ENCODE data around the gene GFRA1. TPM values are rescaled to one million over a fixed set of nuclear protein-coding genes. Genes with fewer than 3 reads are reported as not detected.

GFRA1 gene
- total RNA-seq, 4 donors from 2014 or later = 6.2 to 44.5 (median 13.4) TPM

GRCh38 chr10:116125180-116125579 lies 147.8 kb downstream of the GFRA1 start:
- no peak overlapping the region for H3K4me3 ChIP-seq (ENCODE audit: low read depth, poor library complexity, severe bottlenecking)
- no peak for TF ChIP-seq CTCF (IDR thresholded peaks at IDR 0.05)
- intact Hi-C loops (cut with DNase I; ENCODE audit: low total_unique reads) = no loop called here
- WGBS, 2 donors = 84 to 91% methylated on average over 19 of the region's 19 CpGs
- DNase-seq (ENCODE audit: low spot score in 2 of 2) = no peak

- H3K4me3 ChIP-seq (ENCODE audit: low read depth, poor library complexity, severe bottlenecking) = no peak overlapping the region
- DNase-seq (ENCODE audit: low spot score in 2 of 2) = no peak
- TF ChIP-seq CTCF (IDR thresholded peaks at IDR 0.05) (no peak), POLR2A (IDR thresholded peaks at IDR 0.05) (no peak)
- 68 to 83% methylated on average over 4 of the region's 4 CpGs for WGBS, 2 donors
- intact Hi-C loops (cut with DNase I; ENCODE audit: low total_unique reads) = no loop called here
Observed at GRCh38 chr10:116124777-116125176, 148.2 kb downstream of the GFRA1 start.

GRCh38 chr10:116122664-116123063 lies 150.3 kb downstream of the GFRA1 start:
- TF ChIP-seq POLR2A (IDR thresholded peaks at IDR 0.05) = no peak
- no peak for TF ChIP-seq CTCF (IDR thresholded peaks at IDR 0.05)
- no peak overlapping the region for H3K4me3 ChIP-seq (ENCODE audit: low read depth, poor library complexity, severe bottlenecking)
- intact Hi-C loops (cut with DNase I; ENCODE audit: low total_unique reads) = no loop called here
- 90 to 94% methylated on average over 1 of the region's 1 CpG for WGBS, 2 donors
- no peak for DNase-seq (ENCODE audit: low spot score in 2 of 2)

GRCh38 chr10:116121640-116122525 lies 151.1 kb downstream of the GFRA1 start:
- TF ChIP-seq CTCF (IDR thresholded peaks at IDR 0.05) = no peak
- TF ChIP-seq POLR2A (IDR thresholded peaks at IDR 0.05) = no peak
- WGBS, 2 donors = 76 to 77% methylated on average over 8 of the region's 8 CpGs
- no peak overlapping the region for H3K4me3 ChIP-seq (ENCODE audit: low read depth, poor library complexity, severe bottlenecking)
- no peak for DNase-seq (ENCODE audit: low spot score in 2 of 2)
- intact Hi-C loops (cut with DNase I; ENCODE audit: low total_unique reads) = no loop called here

- DNase-seq (ENCODE audit: low spot score in 2 of 2) = no peak
- intact Hi-C loops (cut with DNase I; ENCODE audit: low total_unique reads) = no loop called here
- WGBS, 2 donors = 52 to 54% methylated on average over 12 of the region's 12 CpGs
- TF ChIP-seq POLR2A (IDR thresholded peaks at IDR 0.05) (no peak), CTCF (IDR thresholded peaks at IDR 0.05) (no peak)
- H3K4me3 ChIP-seq (ENCODE audit: low read depth, poor library complexity, severe bottlenecking) = no peak overlapping the region
Observed at GRCh38 chr10:116120688-116121455, 152.1 kb downstream of the GFRA1 start.

Measured in lower leg skin (tissue), 4 donors.